Measurements from ENCODE around the gene GLT8D1. TPM values are rescaled to one million over a fixed set of nuclear protein-coding genes. Genes with fewer than 3 reads are reported as not detected.

Gene GLT8D1
- total RNA-seq, 1 donor = 107 TPM

DNA sequence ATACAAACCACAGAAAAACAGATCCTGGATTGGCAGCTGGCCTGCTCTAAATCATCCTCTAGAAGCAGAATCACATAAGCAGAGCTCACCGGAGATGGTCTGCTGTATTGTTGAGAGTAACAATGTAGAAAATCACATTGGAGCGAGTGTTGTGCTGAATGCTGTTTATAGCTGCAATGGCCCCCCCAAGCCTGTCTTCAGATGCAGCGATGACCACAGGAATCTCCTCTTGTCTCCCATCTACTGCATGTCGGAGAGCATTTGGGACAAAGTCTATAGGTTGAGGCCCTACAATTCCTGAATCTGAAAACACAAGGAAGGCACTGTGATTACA is 8.0 kb downstream of the GLT8D1 start:
- no peak overlapping the region for H3K4me3 ChIP-seq (ENCODE audit: low read depth, low read length)
- DNase-seq (ENCODE audit: low read depth) = no peak
- TF ChIP-seq, protein P1, sequence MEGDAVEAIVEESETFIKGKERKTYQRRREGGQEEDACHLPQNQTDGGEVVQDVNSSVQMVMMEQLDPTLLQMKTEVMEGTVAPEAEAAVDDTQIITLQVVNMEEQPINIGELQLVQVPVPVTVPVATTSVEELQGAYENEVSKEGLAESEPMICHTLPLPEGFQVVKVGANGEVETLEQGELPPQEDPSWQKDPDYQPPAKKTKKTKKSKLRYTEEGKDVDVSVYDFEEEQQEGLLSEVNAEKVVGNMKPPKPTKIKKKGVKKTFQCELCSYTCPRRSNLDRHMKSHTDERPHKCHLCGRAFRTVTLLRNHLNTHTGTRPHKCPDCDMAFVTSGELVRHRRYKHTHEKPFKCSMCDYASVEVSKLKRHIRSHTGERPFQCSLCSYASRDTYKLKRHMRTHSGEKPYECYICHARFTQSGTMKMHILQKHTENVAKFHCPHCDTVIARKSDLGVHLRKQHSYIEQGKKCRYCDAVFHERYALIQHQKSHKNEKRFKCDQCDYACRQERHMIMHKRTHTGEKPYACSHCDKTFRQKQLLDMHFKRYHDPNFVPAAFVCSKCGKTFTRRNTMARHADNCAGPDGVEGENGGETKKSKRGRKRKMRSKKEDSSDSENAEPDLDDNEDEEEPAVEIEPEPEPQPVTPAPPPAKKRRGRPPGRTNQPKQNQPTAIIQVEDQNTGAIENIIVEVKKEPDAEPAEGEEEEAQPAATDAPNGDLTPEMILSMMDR (IDR thresholded peaks at IDR 0.05; ENCODE audit: insufficient read depth, low read length) = no peak

DNA sequence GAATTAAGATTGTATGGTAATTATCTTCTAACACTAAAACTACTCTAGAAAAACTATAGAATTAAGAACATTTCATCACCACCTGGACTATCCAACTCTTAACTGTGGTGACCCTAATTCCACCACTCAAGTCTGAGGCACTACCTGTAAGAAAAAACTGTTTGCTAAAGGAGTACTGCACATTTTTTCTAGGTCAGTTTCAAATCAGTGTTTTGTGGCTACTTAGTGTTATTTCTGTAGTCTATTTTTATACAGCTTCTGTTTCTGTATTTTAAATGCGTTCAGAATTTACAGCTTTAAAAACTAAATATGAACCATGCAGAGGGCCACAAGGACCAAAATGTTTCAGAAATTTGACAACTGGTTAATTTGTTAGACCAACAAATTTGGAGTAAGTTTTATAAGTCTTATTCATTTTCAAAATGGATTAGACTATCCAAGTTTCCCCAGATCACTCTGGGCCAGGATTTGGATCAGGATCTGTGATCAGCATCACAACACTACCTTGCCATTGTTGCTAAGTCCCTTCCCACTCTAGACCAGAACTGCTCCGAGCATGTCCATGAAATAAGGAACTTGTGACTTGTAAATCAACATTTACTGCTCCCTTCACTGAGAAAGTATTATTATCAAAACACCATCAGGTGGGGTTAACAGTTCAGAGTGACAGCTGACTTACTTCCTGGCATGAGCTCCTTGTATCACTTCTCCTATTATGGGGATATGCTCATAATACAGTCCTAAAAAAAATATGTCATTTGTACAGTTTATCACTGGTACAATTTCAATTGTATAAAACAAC is 8.6 kb downstream of the GLT8D1 start:
- TF ChIP-seq, protein P1 (IDR thresholded peaks at IDR 0.05; ENCODE audit: insufficient read depth, low read length) = no peak
- DNase-seq (ENCODE audit: low read depth) = no peak
- H3K4me3 ChIP-seq (ENCODE audit: low read depth, low read length) = no peak overlapping the region

DNA sequence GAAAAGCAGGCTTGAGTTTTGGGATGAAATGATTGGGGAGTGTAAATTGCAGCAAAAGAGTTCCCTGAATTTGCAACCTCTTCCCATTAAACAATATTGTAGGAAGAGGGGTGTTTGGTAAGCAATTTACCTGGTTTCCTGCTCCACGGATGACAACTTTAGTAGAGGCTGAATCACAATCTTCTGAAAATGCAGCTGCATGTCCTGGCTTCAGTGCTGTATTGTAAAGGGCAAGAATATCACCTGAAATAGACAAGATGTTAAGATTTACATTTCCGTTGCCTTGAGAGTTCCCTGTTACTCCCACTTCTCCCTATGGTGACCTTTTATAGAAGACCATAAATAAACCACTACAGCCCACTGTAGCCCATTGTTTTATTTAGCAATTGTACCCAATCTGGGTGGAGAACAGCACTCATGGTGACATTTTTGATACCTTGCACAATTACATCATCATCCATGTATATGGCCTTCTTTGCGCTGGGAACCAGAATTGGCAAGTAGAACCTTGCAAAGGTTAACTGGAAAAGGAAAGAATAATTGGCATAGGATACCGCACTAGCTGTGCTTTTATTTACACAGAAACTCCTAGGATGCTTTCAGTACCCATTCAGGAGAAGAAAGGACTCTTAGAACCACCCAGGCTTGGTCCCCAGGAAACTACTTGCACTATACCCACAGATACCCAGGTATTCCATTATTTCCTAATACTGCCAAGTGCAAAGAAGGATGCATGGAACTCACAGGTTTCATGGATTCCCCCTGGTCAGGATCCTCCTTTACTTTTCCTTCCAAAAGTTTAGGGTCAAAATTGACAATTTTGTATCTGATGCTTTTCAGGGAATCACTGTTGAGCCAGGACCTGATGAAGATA is 9.6 kb downstream of the GLT8D1 start:
- no peak for DNase-seq (ENCODE audit: low read depth)
- TF ChIP-seq, protein P1 (IDR thresholded peaks at IDR 0.05; ENCODE audit: insufficient read depth, low read length) = no peak
- no peak overlapping the region for H3K4me3 ChIP-seq (ENCODE audit: low read depth, low read length)

DNA sequence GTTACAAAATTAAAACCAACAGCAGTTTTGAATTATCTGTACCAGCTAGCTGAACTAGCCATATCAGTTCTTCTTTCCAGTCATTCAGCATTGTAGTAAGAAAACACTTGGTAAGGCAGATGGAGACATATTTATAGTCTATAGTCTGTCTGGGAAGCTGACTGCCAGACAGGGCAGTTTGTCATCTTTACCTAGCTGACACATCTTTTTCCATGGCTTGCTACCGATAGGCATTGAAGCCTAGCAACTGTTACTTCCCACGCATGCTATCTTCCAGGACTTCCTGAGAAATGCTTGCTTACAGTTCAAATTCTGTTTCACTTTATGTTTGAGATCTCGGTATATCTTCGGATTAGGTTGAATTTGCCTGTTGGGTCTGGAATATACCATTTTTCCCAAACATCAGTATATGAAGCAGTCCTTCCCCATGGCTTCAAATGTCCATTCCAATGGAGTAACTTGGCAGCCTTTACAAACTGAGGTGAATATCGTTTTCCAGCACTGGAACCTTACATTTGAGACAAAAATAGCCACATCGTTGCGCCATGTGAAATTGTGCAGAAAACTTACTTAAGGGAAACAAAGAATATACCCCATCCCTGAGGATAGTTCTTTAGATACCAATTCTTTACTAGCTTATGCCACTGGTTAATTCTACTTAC is 10.9 kb downstream of the GLT8D1 start:
- H3K4me3 ChIP-seq (ENCODE audit: low read depth, low read length) = no peak overlapping the region
- TF ChIP-seq, protein P1 (IDR thresholded peaks at IDR 0.05; ENCODE audit: insufficient read depth, low read length) = no peak
- no peak for DNase-seq (ENCODE audit: low read depth)

DNA sequence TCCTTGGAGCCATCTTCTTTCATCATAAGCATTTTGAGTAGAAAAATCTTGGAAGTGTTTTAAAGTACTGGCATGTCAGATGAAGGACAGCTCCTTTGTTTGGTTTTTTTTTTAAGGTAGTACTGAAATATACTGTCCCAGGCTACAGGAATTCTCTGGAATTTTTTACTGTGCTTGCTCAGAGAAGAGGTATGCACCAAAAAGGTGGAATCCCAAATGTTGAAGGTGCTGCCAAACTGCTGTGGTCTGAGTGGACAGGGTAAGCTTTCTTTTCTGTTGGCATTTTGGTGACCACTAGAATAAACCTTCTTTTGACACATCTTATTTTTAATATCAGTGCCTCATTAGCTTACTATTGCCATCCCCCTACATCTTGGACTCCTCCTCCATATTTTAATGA is 12.5 kb downstream of the GLT8D1 start:
- TF ChIP-seq, protein P1 (IDR thresholded peaks at IDR 0.05; ENCODE audit: insufficient read depth, low read length) = no peak
- no peak for DNase-seq (ENCODE audit: low read depth)
- no peak overlapping the region for H3K4me3 ChIP-seq (ENCODE audit: low read depth, low read length)

DNA sequence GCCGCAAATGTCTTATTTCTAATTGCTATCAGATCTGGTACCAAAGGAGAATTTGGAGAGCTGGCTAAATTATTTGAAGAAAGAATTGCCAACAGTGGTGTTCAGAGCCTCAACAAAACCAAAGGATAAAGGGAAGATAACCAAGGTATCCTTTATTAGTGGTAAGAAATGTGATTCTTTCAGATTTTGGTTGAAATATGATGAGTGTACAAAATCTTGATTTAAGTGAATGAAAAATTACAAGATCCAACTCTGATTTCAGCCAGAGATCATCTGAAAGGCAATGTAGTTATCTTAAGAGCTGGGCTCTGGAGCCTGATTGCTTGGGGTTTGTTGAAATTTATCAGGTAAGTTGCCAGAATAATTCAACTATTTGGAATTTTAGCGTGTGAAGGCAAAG is 15.0 kb downstream of the GLT8D1 start:
- no peak overlapping the region for H3K4me3 ChIP-seq (ENCODE audit: low read depth, low read length)
- TF ChIP-seq, protein P1 (IDR thresholded peaks at IDR 0.05; ENCODE audit: insufficient read depth, low read length) = no peak
- no peak for DNase-seq (ENCODE audit: low read depth)
